Activated CD4-positive, alpha-beta T cell treated with anti-CD3 and anti-CD28 coated beads for 36 hours (primary cell): ENCODE data around the gene VPS16. TPM values are rescaled to one million over a fixed set of nuclear protein-coding genes. Genes with fewer than 3 reads are reported as not detected.
A peak's percentile ranks its signal among the peaks of the same experiment; 100 is the strongest.

Experiments
- ATAC-seq: fragments of 200-7000 bp; cut with Tn5 transposase; one replicate; pipeline ENCODE4 v1.10.0; 2021; ENCODE audit warnings: mild to moderate bottlenecking, moderate library complexity
- CTCF ChIA-PET: fragments of 350-600 bp; sonication (Branson Sonifier 250); formaldehyde crosslinking; loops from one replicate; lab custom pipeline; 2021; ENCODE audit warnings: antibody characterized with exemption; lab: Charles Lee
- POLR2A ChIA-PET: fragments of 350-600 bp; sonication (Branson Sonifier 250); formaldehyde crosslinking; loops from one replicate; lab custom pipeline; 2021; ENCODE audit warnings: antibody characterized with exemption, inconsistent platforms; lab: Charles Lee
- DNase-seq: peaks from one replicate; pipeline ENCODE4 v3.0.0-alpha.2; 2020
- H3K27ac Mint-ChIP-seq: one replicate; pipeline ENCODE4 v1.8.0; 2021; ENCODE audit warnings: mixed read lengths
- H3K27me3 Mint-ChIP-seq: one replicate; pipeline ENCODE4 v1.8.0; 2021; ENCODE audit warnings: mixed read lengths
- H3K36me3 Mint-ChIP-seq: one replicate; pipeline ENCODE4 v1.8.0; 2021; ENCODE audit warnings: low read depth, mixed read lengths
- H3K4me1 Mint-ChIP-seq: one replicate; pipeline ENCODE4 v1.8.0; 2021; ENCODE audit warnings: mixed read lengths
- H3K4me3 Mint-ChIP-seq: one replicate; pipeline ENCODE4 v1.8.0; 2021; ENCODE audit warnings: mild to moderate bottlenecking, moderate library complexity, mixed read lengths
- H3K9me3 Mint-ChIP-seq: one replicate; pipeline ENCODE4 v1.8.0; 2021; ENCODE audit warnings: low read depth, mixed read lengths
- intact Hi-C, 2 experiments: fragments of 100-400 bp; cut with DNase I in 1 of 2; cut with micrococcal nuclease in 1 of 2; formaldehyde crosslinking; loops; one replicate each; pipeline versions ENCODE4 v1.14.2 to v1.15.1; 2022 to 2024; cut with DNase I, micrococcal nuclease
- total RNA-seq, 2 experiments: library from RNA; stranded (reverse); gene quantifications; one replicate each; pipeline ENCODE4 v1.2.3, GENCODE V29; 2021

VPS16 gene
- 10 to 100 TPM; 32.3 to 47.6 TPM for total RNA-seq

DNA sequence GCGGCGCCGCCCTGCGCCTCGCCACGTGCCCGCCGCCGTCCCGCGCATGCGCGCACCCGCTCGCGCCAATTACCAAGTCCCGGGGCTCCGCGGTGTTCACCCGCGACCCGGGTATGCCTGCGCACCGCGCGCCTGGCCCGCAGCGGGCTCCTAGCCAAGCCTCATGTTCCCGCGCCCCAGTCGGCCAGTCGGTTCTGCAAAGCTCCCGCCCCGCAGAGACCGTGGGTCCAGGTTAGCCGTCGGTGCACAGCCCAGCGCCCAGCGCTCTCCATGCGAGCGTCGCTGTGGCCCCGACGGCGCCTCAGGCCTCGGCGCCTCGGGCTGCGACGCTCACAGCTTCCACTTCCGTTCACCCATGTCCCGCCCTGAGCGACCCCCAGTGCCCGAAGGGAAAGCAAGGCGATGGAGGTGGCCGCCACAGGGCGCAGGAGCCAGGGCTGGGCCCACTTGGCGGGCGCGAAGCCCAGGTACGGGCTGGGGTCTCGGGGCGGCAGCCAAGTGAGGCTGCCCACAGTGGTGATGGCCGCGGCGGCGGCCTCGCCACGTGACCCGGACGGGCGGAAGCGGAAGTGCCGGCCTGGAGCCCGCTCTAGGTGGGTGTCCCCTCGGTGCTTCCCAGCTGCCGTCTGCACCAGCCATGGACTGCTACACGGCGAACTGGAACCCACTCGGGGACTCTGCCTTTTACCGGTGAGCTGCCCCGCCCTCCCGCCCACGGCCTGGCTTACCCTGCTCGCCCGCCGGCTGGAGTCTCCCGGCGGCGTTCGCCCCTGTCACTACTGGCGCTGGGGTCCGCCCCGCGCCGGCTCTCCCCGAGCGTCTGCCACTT is at the start of gene VPS16, which contains the start of gene PCED1A:
Gene VPS16, plus strand, starts transcription at position 608 of the 829 bp plus-strand sequence. Its CDS starts 30 bp downstream, at position 638.
Gene PCED1A, minus strand, starts transcription at position 518 of the 829 bp plus-strand sequence. CDS start 743 bp downstream, outside the sequence.
- ChIA-PET CTCF (interaction anchor here (0.8 to 1.6 kb wide), 3 partner anchors 9 to 161 kb away, joined by 3 to 5 read pairs (median 3); no protein-coding TSS in a partner anchor), POLR2A (no interaction called here)
- H3K4me3 Mint-ChIP-seq = peak within 1 kb of the TSS; percentile 76
- no peaks in the 10 kb centered on the region for H3K27me3 Mint-ChIP-seq
- peak; percentile 94 for DNase-seq
- peak; percentile 99 for ATAC-seq
- H3K27ac Mint-ChIP-seq = peak within 1 kb of the TSS; percentile 84
- peaks cover 2% of the 10 kb centered on the region for H3K9me3 Mint-ChIP-seq
- peaks cover 24% of the 10 kb centered on the region for H3K36me3 Mint-ChIP-seq
- H3K4me1 Mint-ChIP-seq = peaks cover 32% of the 10 kb centered on the region
- intact Hi-C loops = loop anchor here (1.0 to 2.0 kb wide), 9 partner anchors 32 to 370 kb away; partner anchors contain the start of genes IDH3B (in 2 of the 2), PTPRA (in 2 of the 2), NOP56 (in 1 of the 2) and SNRPB (in 1 of the 2)

GRCh38 chr20:2793471-2793870 is 47.1 kb upstream of the VPS16 start:
- Mint-ChIP-seq H3K9me3 (no peaks in the 10 kb centered on the region), H3K4me3 (no peak overlapping the region), H3K4me1 (no peaks in the 10 kb centered on the region), H3K27ac (no peak overlapping the region), H3K27me3 (peaks cover 19% of the 10 kb centered on the region), H3K36me3 (no peaks in the 10 kb centered on the region)
- CTCF ChIA-PET = interaction anchor here (1.0 kb wide), 1 partner anchor 41 kb away, joined by 3 read pairs; no protein-coding TSS in a partner anchor
- DNase-seq (no peak), ATAC-seq (no peak)
- POLR2A ChIA-PET = no interaction called here
- intact Hi-C loops = no loop called here

DNA sequence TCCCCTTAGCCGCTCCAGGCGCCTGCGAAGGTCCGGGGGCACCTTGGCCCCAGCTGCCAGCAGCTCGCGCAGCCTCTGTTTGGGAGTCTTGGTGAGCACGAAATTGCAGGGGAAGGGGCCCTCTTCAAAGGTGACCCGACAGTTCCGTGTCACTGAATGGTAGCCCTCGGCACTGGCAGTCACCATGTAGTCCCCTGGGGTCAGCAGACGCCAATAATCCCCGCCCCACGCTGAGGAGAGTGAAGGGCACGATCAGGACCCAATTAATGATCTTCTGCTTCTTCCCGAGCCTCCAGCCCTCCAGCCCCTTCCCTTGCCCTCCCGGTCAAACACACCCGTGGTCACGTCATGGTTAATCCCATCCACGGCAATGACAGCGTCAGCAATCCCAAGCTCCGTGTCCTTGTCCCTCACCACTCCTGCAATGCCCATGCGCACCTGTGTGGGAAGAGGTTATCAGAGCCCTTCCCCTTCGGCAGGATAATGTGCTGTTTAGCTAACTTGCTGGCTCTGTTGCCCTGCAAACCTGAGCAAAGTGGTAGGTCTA is 46.3 kb upstream of the VPS16 start:
- H3K27ac Mint-ChIP-seq = no peak overlapping the region
- ChIA-PET POLR2A (no interaction called here), CTCF (interaction anchor here (0.6 to 1.4 kb wide), 2 partner anchors 53 to 207 kb away, joined by 3 to 4 read pairs; no protein-coding TSS in a partner anchor)
- intact Hi-C loops = no loop called here
- no peaks in the 10 kb centered on the region for H3K36me3 Mint-ChIP-seq
- H3K9me3 Mint-ChIP-seq = no peaks in the 10 kb centered on the region
- DNase-seq (no peak), ATAC-seq (no peak)
- H3K27me3 Mint-ChIP-seq = peaks cover 26% of the 10 kb centered on the region
- H3K4me3 Mint-ChIP-seq = no peak overlapping the region
- peaks cover 4% of the 10 kb centered on the region for H3K4me1 Mint-ChIP-seq

- ATAC-seq = no peak
- ChIA-PET POLR2A (no interaction called here), CTCF (interaction anchor here (0.5 to 1.4 kb wide), 2 partner anchors 206 to 269 kb away, joined by 3 read pairs; no protein-coding TSS in a partner anchor)
- H3K36me3 Mint-ChIP-seq = peaks cover 2% of the 10 kb centered on the region
- no peak overlapping the region for H3K4me3 Mint-ChIP-seq
- H3K9me3 Mint-ChIP-seq = no peaks in the 10 kb centered on the region
- peaks cover 32% of the 10 kb centered on the region for H3K27me3 Mint-ChIP-seq
- H3K27ac Mint-ChIP-seq = no peak overlapping the region
- H3K4me1 Mint-ChIP-seq = peaks cover 11% of the 10 kb centered on the region
- no peak for DNase-seq
- intact Hi-C loops = no loop called here
These were observed 45.6 kb upstream of the VPS16 start for GRCh38 chr20:2794866-2795447.

DNA sequence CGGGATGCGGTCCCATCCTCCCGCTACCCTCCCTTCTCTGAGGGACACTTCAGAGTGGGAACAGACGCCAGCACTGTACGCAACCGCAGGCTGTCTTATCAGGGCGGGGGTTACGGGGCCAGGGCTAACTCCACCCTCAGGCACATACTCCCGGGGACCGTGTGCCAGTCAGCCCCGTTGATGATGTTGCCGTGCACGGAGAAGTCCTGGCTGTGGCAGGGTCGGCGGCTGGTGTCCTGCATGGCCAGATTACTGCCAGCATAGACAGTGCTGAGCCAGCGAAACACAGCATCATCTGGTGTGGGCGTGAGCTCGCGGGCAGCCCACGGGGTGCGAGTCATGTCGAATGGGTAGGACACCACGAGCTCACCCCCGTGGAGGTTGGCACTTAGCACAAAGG is 45.1 kb upstream of the VPS16 start:
- ATAC-seq (no peak), DNase-seq (no peak)
- H3K9me3 Mint-ChIP-seq = no peaks in the 10 kb centered on the region
- H3K27ac Mint-ChIP-seq = no peak overlapping the region
- CTCF ChIA-PET = interaction anchor here (0.5 to 1.4 kb wide), 2 partner anchors 206 to 270 kb away, joined by 3 read pairs; no protein-coding TSS in a partner anchor
- intact Hi-C loops = no loop called here
- H3K36me3 Mint-ChIP-seq = peaks cover 4% of the 10 kb centered on the region
- H3K27me3 Mint-ChIP-seq = peaks cover 33% of the 10 kb centered on the region
- peaks cover 13% of the 10 kb centered on the region for H3K4me1 Mint-ChIP-seq
- POLR2A ChIA-PET = no interaction called here
- no peak overlapping the region for H3K4me3 Mint-ChIP-seq

DNA sequence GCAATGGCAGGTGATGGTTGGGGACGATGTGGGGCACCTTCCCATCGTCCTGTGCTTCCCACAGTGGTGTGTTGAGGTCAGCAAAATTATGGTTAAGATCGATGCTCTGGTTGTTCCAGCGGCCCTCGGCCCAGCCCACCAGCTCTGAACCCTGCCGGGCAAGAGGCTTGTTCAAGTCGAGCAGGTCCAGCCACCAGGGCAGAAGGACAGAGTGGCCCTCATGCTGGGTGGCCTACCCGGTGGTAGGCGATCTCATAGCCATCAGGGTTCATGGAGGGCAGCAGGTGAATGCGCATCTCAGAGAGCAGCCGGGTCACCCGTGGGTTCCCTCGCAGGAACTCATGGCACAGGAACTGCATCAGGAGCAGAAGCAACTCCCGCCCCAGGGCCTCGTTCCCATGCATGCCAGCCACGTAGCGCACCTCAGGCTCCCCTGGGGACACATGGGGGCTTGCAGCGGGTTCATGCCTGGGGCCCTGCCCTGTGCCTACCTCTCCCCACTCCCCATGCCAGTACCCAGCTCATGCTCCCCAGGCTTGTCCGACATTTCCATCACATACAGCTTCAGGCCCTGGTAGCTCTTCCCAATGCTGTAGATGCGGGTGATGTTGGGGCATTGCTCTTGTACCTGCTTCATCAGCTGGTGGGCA is 44.4 kb upstream of the VPS16 start:
- POLR2A ChIA-PET = no interaction called here
- Mint-ChIP-seq H3K36me3 (peaks cover 4% of the 10 kb centered on the region), H3K27me3 (peaks cover 36% of the 10 kb centered on the region), H3K9me3 (no peaks in the 10 kb centered on the region), H3K4me1 (peaks cover 18% of the 10 kb centered on the region), H3K4me3 (no peak overlapping the region), H3K27ac (no peak overlapping the region)
- DNase-seq (no peak), ATAC-seq (no peak)
- intact Hi-C loops = no loop called here
- CTCF ChIA-PET = interaction anchor here (0.6 kb wide), 1 partner anchor 415 kb away, joined by 3 read pairs; no protein-coding TSS in a partner anchor

GRCh38 chr20:2797136-2797983 is 43.2 kb upstream of the VPS16 start:
- CTCF ChIA-PET = interaction anchor here (0.5 to 0.8 kb wide), 3 partner anchors 70 to 216 kb away, joined by 3 to 5 read pairs (median 4); no protein-coding TSS in a partner anchor
- H3K27ac Mint-ChIP-seq = no peak overlapping the region
- intact Hi-C loops = no loop called here
- H3K27me3 Mint-ChIP-seq = peaks cover 43% of the 10 kb centered on the region
- no peak overlapping the region for H3K4me3 Mint-ChIP-seq
- no peak for ATAC-seq
- H3K9me3 Mint-ChIP-seq = no peaks in the 10 kb centered on the region
- DNase-seq = no peak
- peaks cover 22% of the 10 kb centered on the region for H3K4me1 Mint-ChIP-seq
- H3K36me3 Mint-ChIP-seq = peaks cover 4% of the 10 kb centered on the region
- POLR2A ChIA-PET = no interaction called here

GRCh38 chr20:2798095-2798805 is 42.3 kb upstream of the VPS16 start:
- ChIA-PET POLR2A (no interaction called here), CTCF (no interaction called here)
- Mint-ChIP-seq H3K36me3 (peaks cover 4% of the 10 kb centered on the region), H3K4me3 (no peak overlapping the region), H3K27ac (no peak overlapping the region), H3K4me1 (peaks cover 22% of the 10 kb centered on the region), H3K27me3 (peaks cover 47% of the 10 kb centered on the region), H3K9me3 (no peaks in the 10 kb centered on the region)
- ATAC-seq = no peak
- DNase-seq = no peak
- intact Hi-C loops = no loop called here

GRCh38 chr20:2798814-2799213 is 41.7 kb upstream of the VPS16 start:
- Mint-ChIP-seq H3K9me3 (no peaks in the 10 kb centered on the region), H3K36me3 (peaks cover 4% of the 10 kb centered on the region), H3K27ac (no peak overlapping the region), H3K4me3 (peak overlapping the region; percentile 86), H3K27me3 (peaks cover 47% of the 10 kb centered on the region), H3K4me1 (peaks cover 22% of the 10 kb centered on the region)
- CTCF ChIA-PET = no interaction called here
- DNase-seq = peak; percentile 23
- ATAC-seq = peak; percentile 51
- POLR2A ChIA-PET = no interaction called here
- intact Hi-C loops = loop anchor here in 1 of 2 experiments (1.0 kb wide), 1 partner anchor 49 kb away; no protein-coding TSS in a partner anchor

- no peaks in the 10 kb centered on the region for H3K9me3 Mint-ChIP-seq
- H3K4me3 Mint-ChIP-seq = peak overlapping the region; percentile 86
- ChIA-PET CTCF (no interaction called here), POLR2A (no interaction called here)
- intact Hi-C loops = loop anchor here in 1 of 2 experiments (1.0 kb wide), 1 partner anchor 49 kb away; no protein-coding TSS in a partner anchor
- H3K27ac Mint-ChIP-seq = peak overlapping the region; percentile 89
- H3K36me3 Mint-ChIP-seq = peaks cover 4% of the 10 kb centered on the region
- ATAC-seq (peak; percentile 26), DNase-seq (no peak)
- H3K27me3 Mint-ChIP-seq = peaks cover 51% of the 10 kb centered on the region
- peaks cover 22% of the 10 kb centered on the region for H3K4me1 Mint-ChIP-seq
These were observed 41.3 kb upstream of the VPS16 start for GRCh38 chr20:2799271-2799670.
